Left cardiac atrium (tissue), 2 donors: ENCODE results near the gene OR8B8. TPM values are rescaled to one million over a fixed set of nuclear protein-coding genes. Genes with fewer than 3 reads are reported as not detected.

Experiments
- total RNA-seq, 2 donors: library from RNA; stranded (reverse); fragmentation: NEBNext Ultra II Directional; extraction: Animal tissue kit (Norgen Biotek cat#: 25700); gene quantifications; one replicate each; pipeline ENCODE4 v1.2.1, GENCODE V29; 2021
- donor health status: DM: no; HTN: yes; CAD: no; lungs with severe emphysema.
- donor health status: DM: yes; HTN: yes; CAD: no.

OR8B8 gene
- total RNA-seq, 2 donors from 2014 or later: not detected

Other genes starting within 250 kb of the OR8B8 start
- gene OR8G1, start 204.6 kb downstream of the OR8B8 start, total RNA-seq: not detected
- not detected for gene OR8G5, start 189.3 kb downstream of the OR8B8 start, total RNA-seq
- not detected for gene OR8D1, start 131.7 kb downstream of the OR8B8 start, total RNA-seq
- not detected for gene OR8D2, start 125.5 kb downstream of the OR8B8 start, total RNA-seq
- not detected for gene OR8B2, start 61.2 kb downstream of the OR8B8 start, total RNA-seq
- not detected for gene OR8B3, start 46.7 kb downstream of the OR8B8 start, total RNA-seq
- not detected for gene OR8B4, start 20.8 kb downstream of the OR8B8 start, total RNA-seq
- not detected for gene OR8B12, start 98.0 kb upstream of the OR8B8 start, total RNA-seq
- not detected for gene OR8A1, start 124.3 kb upstream of the OR8B8 start, total RNA-seq
- not detected for gene PANX3, start 165.7 kb upstream of the OR8B8 start, total RNA-seq
- 10 to 100 TPM; 22.4 to 23.1 TPM for gene TBRG1, start 177.2 kb upstream of the OR8B8 start, total RNA-seq
- 10 to 100 TPM; 40.4 to 41.0 TPM for gene SIAE, start 228.0 kb upstream of the OR8B8 start, total RNA-seq
- 1 to 10 TPM; 3.5 to 4.0 TPM for gene SPA17, start 228.2 kb upstream of the OR8B8 start, total RNA-seq